Lower leg skin (tissue), 4 donors: ENCODE data around the gene SNAPIN. TPM values are rescaled to one million over a fixed set of nuclear protein-coding genes. Genes with fewer than 3 reads are reported as not detected.
A peak's percentile ranks its signal among the peaks of the same experiment; 100 is the strongest.

Experiments used
- DNase-seq, 2 donors: peaks; one replicate each; pipeline ENCODE4 v3.0.0-alpha.2; 2019; ENCODE audit warnings: low spot score in 2 of 2
- H3K4me3 ChIP-seq: fragments of 200-600 bp; sonication (generic); 2 replicates; pipeline ENCODE4 v1.5.1; 2017; ENCODE audit warnings: mild to moderate bottlenecking, low read depth; ENCODE audit not compliant: poor library complexity, severe bottlenecking
- POLR2A ChIP-seq, 2 donors: fragments of 450-650 bp; IDR thresholded peaks; one replicate each; pipeline ENCODE4 v1.6.1; 2016 to 2017; ENCODE audit warnings: antibody characterized with exemption in 2 of 2, mild to moderate bottlenecking in 1 of 2, moderate library complexity in 1 of 2
- WGBS, 2 donors: methylation state at CpG; one replicate each; pipeline ENCODE4 v1.1.5; 2018; 5-methylcytosine and 5-hydroxymethylcytosine counted together
- intact Hi-C: fragments of 100-400 bp; cut with DNase I; formaldehyde crosslinking; loops from one replicate; pipeline ENCODE4 v1.15.0; 2023; ENCODE audit warnings: low total_unique reads
- total RNA-seq, 4 donors: library from RNA; depleted of rRNA; stranded (reverse); fragments of >200 nt; gene quantifications; one replicate each; pipeline ENCODE4 v1.1.0, GENCODE V29; 2016
- TF ChIP-seq, protein P1 (sequence below), 3 donors: fragments of 450-650 bp; IDR thresholded peaks; one replicate each; pipeline ENCODE4 v1.5.1; 2016; ENCODE audit warnings: antibody characterized with exemption in 3 of 3, mild to moderate bottlenecking in 3 of 3, moderate library complexity in 2 of 3

Gene SNAPIN
- total RNA-seq, 4 donors from 2014 or later, result 34.8 to 60.4 (median 46.9) TPM

DNA sequence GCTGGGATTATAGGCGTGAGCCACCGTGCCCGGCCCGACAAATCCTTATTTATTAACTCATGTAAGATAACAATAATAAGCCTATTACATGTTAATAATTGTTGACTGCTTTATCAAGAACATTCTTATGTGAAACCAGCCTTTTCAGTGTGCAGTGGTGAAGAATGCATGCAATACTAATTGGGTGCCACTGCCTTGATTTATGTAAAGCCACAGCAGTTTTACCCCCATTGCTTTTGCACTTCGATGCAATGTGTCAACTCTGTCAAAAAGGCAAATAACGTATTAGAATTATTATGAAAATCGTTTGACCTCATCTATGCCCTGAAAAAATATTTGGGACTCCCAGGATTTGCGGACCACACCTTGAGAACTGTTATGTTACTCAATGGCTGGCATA, 38.2 kb downstream of the SNAPIN start:
- 89 to 93% methylated on average over 8 of the region's 8 CpGs for WGBS, 2 donors

DNA sequence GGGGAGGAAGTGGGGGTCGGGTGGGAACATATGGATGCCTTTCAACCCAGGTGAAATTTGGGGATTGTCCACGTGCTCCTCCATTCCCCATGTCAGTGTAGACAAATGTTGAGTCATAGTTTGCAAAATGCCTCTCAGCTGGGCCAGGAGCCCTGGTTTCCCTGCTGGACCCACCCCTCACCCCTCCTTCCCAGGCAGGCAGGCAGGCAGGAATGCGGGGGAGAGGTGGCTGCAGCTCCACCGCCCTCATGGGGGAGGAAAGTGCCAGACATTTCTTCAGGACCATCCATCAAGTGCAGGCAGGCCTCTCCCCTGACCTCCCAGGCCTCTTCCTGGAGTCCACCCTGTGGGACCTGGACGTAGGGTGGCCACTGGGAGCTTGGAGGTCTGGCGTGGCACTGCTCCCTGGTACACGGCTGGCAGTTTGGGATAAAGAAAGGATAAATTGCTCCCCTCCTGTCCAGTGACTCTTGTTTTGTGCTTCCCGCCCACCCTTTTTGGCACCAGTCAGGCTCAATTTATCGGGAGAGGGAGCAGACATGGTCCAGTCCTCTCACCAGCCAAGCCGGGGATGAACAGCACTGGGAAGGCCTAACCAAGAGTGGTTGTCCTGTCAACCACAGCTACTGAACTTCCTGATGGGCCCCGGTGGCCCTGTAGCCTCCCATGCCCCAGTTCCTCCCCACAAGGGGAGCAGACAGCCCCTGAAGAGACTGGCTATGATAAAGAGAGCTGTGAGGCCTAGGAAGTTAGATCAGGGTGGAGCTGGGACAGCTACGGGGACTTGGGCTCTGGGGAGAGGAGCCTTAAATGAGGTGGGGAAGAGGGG, 38.9 kb downstream of the SNAPIN start:
- TF ChIP-seq POLR2A (IDR thresholded peaks at IDR 0.05), result no peak
- TF ChIP-seq, protein P1, sequence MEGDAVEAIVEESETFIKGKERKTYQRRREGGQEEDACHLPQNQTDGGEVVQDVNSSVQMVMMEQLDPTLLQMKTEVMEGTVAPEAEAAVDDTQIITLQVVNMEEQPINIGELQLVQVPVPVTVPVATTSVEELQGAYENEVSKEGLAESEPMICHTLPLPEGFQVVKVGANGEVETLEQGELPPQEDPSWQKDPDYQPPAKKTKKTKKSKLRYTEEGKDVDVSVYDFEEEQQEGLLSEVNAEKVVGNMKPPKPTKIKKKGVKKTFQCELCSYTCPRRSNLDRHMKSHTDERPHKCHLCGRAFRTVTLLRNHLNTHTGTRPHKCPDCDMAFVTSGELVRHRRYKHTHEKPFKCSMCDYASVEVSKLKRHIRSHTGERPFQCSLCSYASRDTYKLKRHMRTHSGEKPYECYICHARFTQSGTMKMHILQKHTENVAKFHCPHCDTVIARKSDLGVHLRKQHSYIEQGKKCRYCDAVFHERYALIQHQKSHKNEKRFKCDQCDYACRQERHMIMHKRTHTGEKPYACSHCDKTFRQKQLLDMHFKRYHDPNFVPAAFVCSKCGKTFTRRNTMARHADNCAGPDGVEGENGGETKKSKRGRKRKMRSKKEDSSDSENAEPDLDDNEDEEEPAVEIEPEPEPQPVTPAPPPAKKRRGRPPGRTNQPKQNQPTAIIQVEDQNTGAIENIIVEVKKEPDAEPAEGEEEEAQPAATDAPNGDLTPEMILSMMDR (IDR thresholded peaks at IDR 0.05), result no peak
- no peak overlapping the region for H3K4me3 ChIP-seq
- WGBS, 2 donors, result 62 to 67% methylated on average over 10 to 12 of the region's 12 CpGs
- intact Hi-C loops, result no loop called here
- no peak for DNase-seq

More for the DNA sequence above, 38.2 kb downstream of the SNAPIN start:
- TF ChIP-seq POLR2A (IDR thresholded peaks at IDR 0.05), result no peak
- TF ChIP-seq, protein P1 (IDR thresholded peaks at IDR 0.05), result no peak
- H3K4me3 ChIP-seq, result no peak overlapping the region
- intact Hi-C loops, result no loop called here
- no peak for DNase-seq

DNA sequence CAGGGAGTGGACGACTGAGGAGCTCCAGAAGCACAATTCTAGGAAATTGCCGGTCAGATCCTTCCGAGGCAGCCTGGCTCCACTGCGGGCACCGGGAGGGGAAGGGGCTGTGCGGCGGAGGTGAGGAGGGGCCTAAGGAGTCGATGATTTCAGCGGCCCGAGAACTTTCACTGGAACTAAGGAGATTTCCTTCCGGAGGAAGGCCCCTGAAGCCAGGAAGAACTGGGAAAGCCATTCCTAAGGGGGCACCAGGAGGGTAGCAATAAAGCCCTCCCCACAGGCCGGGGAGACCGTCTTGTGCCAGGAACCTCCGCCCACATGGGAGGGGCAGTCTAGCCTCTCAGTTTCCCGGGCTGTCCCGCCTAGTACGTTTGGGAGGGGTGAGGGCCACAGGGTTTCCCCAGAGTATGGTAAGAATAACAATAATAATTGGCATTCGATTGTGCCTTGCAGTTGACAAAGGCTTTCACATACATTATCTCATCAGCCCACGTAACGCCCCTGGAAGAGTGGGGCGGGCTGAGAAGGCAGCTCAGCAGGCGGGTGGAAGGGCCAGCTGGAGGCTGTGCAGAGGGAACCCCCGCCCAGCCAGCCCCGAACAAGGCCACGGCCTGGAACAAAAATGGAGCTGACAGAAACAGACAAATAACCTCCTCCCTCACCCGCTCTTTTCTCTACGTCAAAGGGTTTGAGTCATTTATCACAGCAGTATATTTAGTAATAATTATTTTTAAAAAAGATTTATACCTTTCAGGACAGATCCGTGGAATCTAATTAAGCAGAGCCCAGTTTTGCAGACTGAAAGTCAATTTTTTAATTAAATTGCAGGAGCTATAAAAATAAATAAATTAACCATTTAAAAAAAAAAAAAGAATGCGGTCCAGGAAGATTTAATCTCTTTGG, 39.8 kb downstream of the SNAPIN start:
- H3K4me3 ChIP-seq, result no peak overlapping the region
- TF ChIP-seq, protein P1 (IDR thresholded peaks at IDR 0.05), result no peak
- TF ChIP-seq POLR2A (IDR thresholded peaks at IDR 0.05), result no peak
- WGBS, 2 donors, result 32 to 37% methylated on average over 29 of the region's 29 CpGs
- intact Hi-C loops, result no loop called here
- DNase-seq, result peak in 1 of 2 donors; percentile 44

DNA sequence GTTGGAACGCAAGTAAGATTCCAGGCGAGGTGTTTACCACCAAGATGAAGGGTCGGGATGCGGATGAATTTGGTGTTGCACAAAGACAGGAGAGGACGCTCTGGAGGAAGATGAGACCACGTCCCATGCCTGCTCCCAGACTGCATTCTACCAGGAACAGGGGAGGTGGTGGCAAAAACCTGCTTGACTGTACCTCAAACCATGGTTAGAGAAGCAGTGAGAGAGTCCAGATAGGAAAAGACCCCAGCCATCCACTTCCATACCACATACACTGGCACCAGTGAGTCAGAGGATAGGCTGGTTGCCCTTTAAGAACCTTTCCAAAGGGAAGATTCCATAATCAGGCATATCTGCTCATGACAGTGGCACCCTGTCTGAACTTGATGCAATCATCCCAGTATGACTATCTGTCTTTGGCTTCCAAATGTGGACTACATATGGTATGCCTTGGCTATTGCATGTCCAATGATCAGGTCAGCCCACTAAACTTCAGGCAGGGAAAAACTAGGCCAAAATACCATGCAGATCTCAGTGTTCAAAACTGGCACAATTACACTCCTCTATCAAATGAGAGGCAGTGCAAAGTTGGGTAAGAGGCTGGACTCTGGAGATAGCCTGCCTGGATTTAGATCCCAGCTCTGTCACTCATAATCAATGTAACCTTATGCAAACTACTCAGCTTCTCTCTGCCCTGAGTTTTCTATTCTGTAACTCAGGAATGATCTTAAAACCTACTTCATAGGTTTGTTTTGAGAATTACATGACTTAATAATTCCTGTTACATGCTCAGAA, 40.6 kb downstream of the SNAPIN start:
- 69 to 89% methylated on average over 6 of the region's 6 CpGs for WGBS, 2 donors
- TF ChIP-seq, protein P1 (IDR thresholded peaks at IDR 0.05), result no peak
- TF ChIP-seq POLR2A (IDR thresholded peaks at IDR 0.05), result no peak
- no peak for DNase-seq
- intact Hi-C loops, result no loop called here
- no peak overlapping the region for H3K4me3 ChIP-seq

DNA sequence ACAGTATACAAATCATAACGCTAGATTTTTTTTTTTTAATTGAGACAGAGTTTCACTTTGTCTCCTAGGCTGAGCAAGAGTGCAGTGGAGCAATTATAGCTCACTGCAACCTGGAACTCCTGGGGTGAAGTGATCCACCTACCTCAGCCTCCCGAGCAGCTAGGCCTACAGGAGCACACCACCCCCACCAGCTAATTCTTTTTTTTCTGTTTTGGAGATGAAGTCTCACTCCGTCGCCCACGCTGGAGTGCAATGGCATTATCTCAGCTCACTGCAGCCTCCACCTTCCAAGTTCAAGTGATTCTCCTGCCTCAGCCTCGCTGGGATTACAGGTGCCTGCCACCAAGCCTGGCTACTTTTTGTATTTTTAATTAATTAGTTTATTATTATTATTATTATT, 41.3 kb downstream of the SNAPIN start:
- TF ChIP-seq POLR2A (IDR thresholded peaks at IDR 0.05), result no peak
- TF ChIP-seq, protein P1 (IDR thresholded peaks at IDR 0.05), result no peak
- no peak overlapping the region for H3K4me3 ChIP-seq
- WGBS, 2 donors, result 81 to 91% methylated on average over 6 of the region's 6 CpGs
- no peak for DNase-seq
- intact Hi-C loops, result no loop called here
